GM23338 (cell line): ENCODE measurements around the gene PRDX3. TPM values are rescaled to one million over a fixed set of nuclear protein-coding genes. Genes with fewer than 3 reads are reported as not detected.

Source experiments
- ATAC-seq: fragments of 200-7000 bp; cut with Tn5 transposase; 3 replicates; pipeline ENCODE4 v1.9.1; 2020
- DNase-seq: peaks from one replicate; pipeline ENCODE4 v3.0.0-alpha.2; 2015; ENCODE audit warnings: low spot score
- H2AFZ ChIP-seq: fragments of 200-600 bp; sonication (generic); 2 replicates; pipeline ENCODE4 v1.8.0; 2016; ENCODE audit warnings: antibody characterized with exemption, mild to moderate bottlenecking, moderate library complexity
- H3F3A ChIP-seq: fragments of 200-600 bp; sonication (generic); replicated peaks from 2 replicates; pipeline ENCODE4 v1.8.0; 2017; ENCODE audit warnings: antibody characterized with exemption, mixed run types, low read depth
- H3K27ac ChIP-seq: fragments of 200-600 bp; sonication (generic); 2 replicates; pipeline ENCODE4 v1.6.1; 2016; ENCODE audit warnings: low read depth
- H3K27me3 ChIP-seq: fragments of 200-600 bp; sonication (generic); 2 replicates; pipeline ENCODE4 v1.8.0; 2016; ENCODE audit warnings: mild to moderate bottlenecking, mixed run types, moderate library complexity; ENCODE audit not compliant: insufficient read depth
- H3K36me3 ChIP-seq: fragments of 200-600 bp; sonication (generic); 2 replicates; pipeline ENCODE4 v1.8.0; 2016; ENCODE audit warnings: mild to moderate bottlenecking; ENCODE audit not compliant: insufficient read depth
- H3K4me1 ChIP-seq: fragments of 200-600 bp; sonication (generic); 2 replicates; pipeline ENCODE4 v1.8.0; 2016; ENCODE audit warnings: mild to moderate bottlenecking, moderate library complexity; ENCODE audit not compliant: insufficient read depth
- H3K4me2 ChIP-seq: fragments of 200-600 bp; sonication (generic); 2 replicates; pipeline ENCODE4 v1.7.1; 2017; ENCODE audit warnings: mixed run types
- H3K4me3 ChIP-seq: fragments of 200-600 bp; sonication (generic); 2 replicates; pipeline ENCODE4 v1.6.1; 2016; ENCODE audit warnings: mixed run types
- H3K79me2 ChIP-seq: fragments of 200-600 bp; sonication (generic); replicated peaks from 2 replicates; pipeline ENCODE4 v1.8.0; 2017; ENCODE audit warnings: mild to moderate bottlenecking; ENCODE audit not compliant: insufficient read depth
- H3K9me2 ChIP-seq: fragments of 200-600 bp; sonication (generic); 2 replicates; pipeline ENCODE4 v1.8.0; 2017; ENCODE audit not compliant: insufficient read depth
- H4K20me1 ChIP-seq: fragments of 200-600 bp; sonication (generic); replicated peaks from 2 replicates; pipeline ENCODE4 v1.8.0; 2017; ENCODE audit warnings: mild to moderate bottlenecking; ENCODE audit not compliant: insufficient read depth
- H3K27ac Mint-ChIP-seq: 2 replicates; pipeline ENCODE4 v1.8.0; 2020; ENCODE audit warnings: inconsistent platforms, mild to moderate bottlenecking, moderate library complexity, mixed read lengths
- H3K27me3 Mint-ChIP-seq: 3 replicates; pipeline ENCODE4 v1.8.0; 2022; ENCODE audit warnings: low read depth, mild to moderate bottlenecking, moderate library complexity, mixed read lengths, inconsistent platforms; ENCODE audit not compliant: insufficient read depth, poor library complexity
- H3K36me3 Mint-ChIP-seq: 3 replicates; pipeline ENCODE4 v1.8.0; 2021; ENCODE audit warnings: low read depth, mild to moderate bottlenecking, inconsistent platforms, moderate library complexity, mixed read lengths
- H3K4me1 Mint-ChIP-seq: 3 replicates; pipeline ENCODE4 v1.8.0; 2020; ENCODE audit warnings: mild to moderate bottlenecking, inconsistent platforms, mixed read lengths
- H3K4me3 Mint-ChIP-seq: 3 replicates; pipeline ENCODE4 v1.8.0; 2021; ENCODE audit warnings: moderate library complexity, mild to moderate bottlenecking, inconsistent platforms, mixed read lengths
- H3K9me3 Mint-ChIP-seq: 3 replicates; pipeline ENCODE4 v1.8.0; 2020; ENCODE audit warnings: moderate library complexity, mild to moderate bottlenecking, inconsistent platforms, mixed read lengths
- CREB1 ChIP-seq: fragments of 250-450 bp; sonication (Bioruptor Pico); IDR thresholded peaks from 2 replicates; pipeline ENCODE4 v1.5.0; 2020; ENCODE audit warnings: low read depth, mild to moderate bottlenecking, moderate library complexity
- EZH2 ChIP-seq: fragments of 200-600 bp; sonication (generic); IDR thresholded peaks from one replicate; pipeline ENCODE4 v1.8.0; 2017; ENCODE audit warnings: antibody characterized with exemption, mild to moderate bottlenecking, low read depth; ENCODE audit not compliant: unreplicated experiment
- EZH2phosphoT487 ChIP-seq: fragments of 200-600 bp; sonication (generic); IDR thresholded peaks from one replicate; pipeline ENCODE4 v1.8.1; 2018; ENCODE audit warnings: antibody characterized with exemption; ENCODE audit not compliant: unreplicated experiment
- JUNB ChIP-seq: IDR thresholded peaks from one replicate; pipeline ENCODE4 v1.6.1; 2016; ENCODE audit warnings: antibody characterized with exemption; ENCODE audit not compliant: unreplicated experiment
- NANOG ChIP-seq: IDR thresholded peaks from 2 replicates; pipeline ENCODE4 v1.6.1; 2016; ENCODE audit warnings: antibody characterized with exemption, borderline replicate concordance
- POLR2AphosphoS5 ChIP-seq: IDR thresholded peaks from 2 replicates; pipeline ENCODE4 v1.6.1; 2016; ENCODE audit warnings: antibody characterized with exemption, low read depth
- STAT1 ChIP-seq: IDR thresholded peaks from one replicate; pipeline ENCODE4 v1.6.1; 2016; ENCODE audit warnings: antibody characterized with exemption; ENCODE audit not compliant: unreplicated experiment
- ZNF114 ChIP-seq: fragments of 250-450 bp; sonication (Bioruptor Pico); IDR thresholded peaks from 2 replicates; pipeline ENCODE4 v1.5.0; 2020; ENCODE audit warnings: mild to moderate bottlenecking, moderate library complexity
- ZNF331 ChIP-seq: fragments of 250-450 bp; sonication (Bioruptor Pico); IDR thresholded peaks from 2 replicates; pipeline ENCODE4 v1.5.0; 2020; ENCODE audit warnings: low read depth, mild to moderate bottlenecking, moderate library complexity
- polyA plus RNA-seq: library from polyadenylated mRNA; unstranded; fragments of >200 nt; fragmentation: Nextera tagmentation; extraction: Ambion mirVana; gene quantifications from 2 replicates; pipeline ENCODE4 v1.2.1, GENCODE V29; 2016
- total RNA-seq: library from RNA; depleted of rRNA; stranded (reverse); fragments of >200 nt; shearing (Covaris generic); gene quantifications from 2 replicates; pipeline ENCODE4 v1.2.3, GENCODE V29; 2014
- TF ChIP-seq, protein P1 (sequence below): IDR thresholded peaks from one replicate; pipeline ENCODE4 v1.6.1; 2018; ENCODE audit warnings: antibody characterized with exemption; ENCODE audit not compliant: unreplicated experiment
- TF ChIP-seq, protein P2 (sequence below): fragments of 250-450 bp; sonication (Bioruptor Pico); IDR thresholded peaks from 2 replicates; pipeline ENCODE4 v1.5.0; 2020; ENCODE audit warnings: mild to moderate bottlenecking, moderate library complexity
- TF ChIP-seq, protein P3 (sequence below): IDR thresholded peaks from 2 replicates; pipeline ENCODE4 v1.6.1; 2016; ENCODE audit warnings: antibody characterized with exemption
- TF ChIP-seq, protein P4 (sequence below), 2 experiments: fragments of 200-600 bp in 1 of 2; sonication (generic) in 1 of 2; conservative IDR thresholded peaks; 2 replicates each; pipeline versions ENCODE4 v1.5.1 to v1.6.1; 2016 to 2017; ENCODE audit warnings: antibody characterized with exemption in 2 of 2, low read depth in 2 of 2, mild to moderate bottlenecking in 2 of 2, moderate library complexity in 1 of 2

PRDX3 gene
- total and polyA plus RNA-seq, 2 experiments from 2014 or later: 275 to 285 TPM

DNA sequence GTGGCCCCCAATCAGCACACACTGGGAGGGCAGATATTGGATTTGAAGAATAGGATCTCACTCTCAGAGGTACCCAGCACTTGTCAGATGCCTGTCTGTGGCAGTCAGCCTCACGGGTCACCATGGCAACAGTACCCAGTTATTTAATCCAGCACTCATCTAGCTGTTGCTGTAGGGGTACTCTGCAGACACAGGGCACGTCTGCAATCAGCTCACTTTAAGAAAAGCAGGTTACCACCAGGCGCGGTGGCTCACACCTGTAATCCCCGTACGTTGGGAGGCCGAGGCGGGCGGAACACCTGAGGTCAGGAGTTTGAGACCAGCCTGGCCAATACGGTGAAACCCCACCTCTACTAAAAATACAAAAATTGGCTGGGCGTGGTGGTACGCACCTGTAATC, 25.0 kb downstream of the PRDX3 start:
- H3K4me3 ChIP-seq: no peak overlapping the region
- no peaks in the 10 kb centered on the region for H3K4me1 Mint-ChIP-seq
- H2AFZ ChIP-seq: no peak overlapping the region
- H3K9me3 Mint-ChIP-seq: no peaks in the 10 kb centered on the region
- no peak for DNase-seq
- H3K27me3 Mint-ChIP-seq: no peaks in the 10 kb centered on the region
- no peak overlapping the region for H3K27ac ChIP-seq
- no peaks in the 10 kb centered on the region for H3K27me3 ChIP-seq
- H3K4me3 Mint-ChIP-seq: no peak overlapping the region
- no peak for ATAC-seq
- no peaks in the 10 kb centered on the region for H3F3A ChIP-seq
- no peaks in the 10 kb centered on the region for H3K79me2 ChIP-seq
- peaks cover 60% of the 10 kb centered on the region for H3K36me3 Mint-ChIP-seq
- no peaks in the 10 kb centered on the region for H3K9me2 ChIP-seq
- no peaks in the 10 kb centered on the region for H3K4me1 ChIP-seq
- no peaks in the 10 kb centered on the region for H3K36me3 ChIP-seq
- no peak overlapping the region for H3K27ac Mint-ChIP-seq
- no peak for TF ChIP-seq ZNF114 (CRISPR knock-in tag)
- no peak for TF ChIP-seq STAT1
- TF ChIP-seq NANOG: no peak
- no peak for TF ChIP-seq EZH2
- TF ChIP-seq, protein P1, sequence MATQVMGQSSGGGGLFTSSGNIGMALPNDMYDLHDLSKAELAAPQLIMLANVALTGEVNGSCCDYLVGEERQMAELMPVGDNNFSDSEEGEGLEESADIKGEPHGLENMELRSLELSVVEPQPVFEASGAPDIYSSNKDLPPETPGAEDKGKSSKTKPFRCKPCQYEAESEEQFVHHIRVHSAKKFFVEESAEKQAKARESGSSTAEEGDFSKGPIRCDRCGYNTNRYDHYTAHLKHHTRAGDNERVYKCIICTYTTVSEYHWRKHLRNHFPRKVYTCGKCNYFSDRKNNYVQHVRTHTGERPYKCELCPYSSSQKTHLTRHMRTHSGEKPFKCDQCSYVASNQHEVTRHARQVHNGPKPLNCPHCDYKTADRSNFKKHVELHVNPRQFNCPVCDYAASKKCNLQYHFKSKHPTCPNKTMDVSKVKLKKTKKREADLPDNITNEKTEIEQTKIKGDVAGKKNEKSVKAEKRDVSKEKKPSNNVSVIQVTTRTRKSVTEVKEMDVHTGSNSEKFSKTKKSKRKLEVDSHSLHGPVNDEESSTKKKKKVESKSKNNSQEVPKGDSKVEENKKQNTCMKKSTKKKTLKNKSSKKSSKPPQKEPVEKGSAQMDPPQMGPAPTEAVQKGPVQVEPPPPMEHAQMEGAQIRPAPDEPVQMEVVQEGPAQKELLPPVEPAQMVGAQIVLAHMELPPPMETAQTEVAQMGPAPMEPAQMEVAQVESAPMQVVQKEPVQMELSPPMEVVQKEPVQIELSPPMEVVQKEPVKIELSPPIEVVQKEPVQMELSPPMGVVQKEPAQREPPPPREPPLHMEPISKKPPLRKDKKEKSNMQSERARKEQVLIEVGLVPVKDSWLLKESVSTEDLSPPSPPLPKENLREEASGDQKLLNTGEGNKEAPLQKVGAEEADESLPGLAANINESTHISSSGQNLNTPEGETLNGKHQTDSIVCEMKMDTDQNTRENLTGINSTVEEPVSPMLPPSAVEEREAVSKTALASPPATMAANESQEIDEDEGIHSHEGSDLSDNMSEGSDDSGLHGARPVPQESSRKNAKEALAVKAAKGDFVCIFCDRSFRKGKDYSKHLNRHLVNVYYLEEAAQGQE: no peak
- TF ChIP-seq, protein P2, sequence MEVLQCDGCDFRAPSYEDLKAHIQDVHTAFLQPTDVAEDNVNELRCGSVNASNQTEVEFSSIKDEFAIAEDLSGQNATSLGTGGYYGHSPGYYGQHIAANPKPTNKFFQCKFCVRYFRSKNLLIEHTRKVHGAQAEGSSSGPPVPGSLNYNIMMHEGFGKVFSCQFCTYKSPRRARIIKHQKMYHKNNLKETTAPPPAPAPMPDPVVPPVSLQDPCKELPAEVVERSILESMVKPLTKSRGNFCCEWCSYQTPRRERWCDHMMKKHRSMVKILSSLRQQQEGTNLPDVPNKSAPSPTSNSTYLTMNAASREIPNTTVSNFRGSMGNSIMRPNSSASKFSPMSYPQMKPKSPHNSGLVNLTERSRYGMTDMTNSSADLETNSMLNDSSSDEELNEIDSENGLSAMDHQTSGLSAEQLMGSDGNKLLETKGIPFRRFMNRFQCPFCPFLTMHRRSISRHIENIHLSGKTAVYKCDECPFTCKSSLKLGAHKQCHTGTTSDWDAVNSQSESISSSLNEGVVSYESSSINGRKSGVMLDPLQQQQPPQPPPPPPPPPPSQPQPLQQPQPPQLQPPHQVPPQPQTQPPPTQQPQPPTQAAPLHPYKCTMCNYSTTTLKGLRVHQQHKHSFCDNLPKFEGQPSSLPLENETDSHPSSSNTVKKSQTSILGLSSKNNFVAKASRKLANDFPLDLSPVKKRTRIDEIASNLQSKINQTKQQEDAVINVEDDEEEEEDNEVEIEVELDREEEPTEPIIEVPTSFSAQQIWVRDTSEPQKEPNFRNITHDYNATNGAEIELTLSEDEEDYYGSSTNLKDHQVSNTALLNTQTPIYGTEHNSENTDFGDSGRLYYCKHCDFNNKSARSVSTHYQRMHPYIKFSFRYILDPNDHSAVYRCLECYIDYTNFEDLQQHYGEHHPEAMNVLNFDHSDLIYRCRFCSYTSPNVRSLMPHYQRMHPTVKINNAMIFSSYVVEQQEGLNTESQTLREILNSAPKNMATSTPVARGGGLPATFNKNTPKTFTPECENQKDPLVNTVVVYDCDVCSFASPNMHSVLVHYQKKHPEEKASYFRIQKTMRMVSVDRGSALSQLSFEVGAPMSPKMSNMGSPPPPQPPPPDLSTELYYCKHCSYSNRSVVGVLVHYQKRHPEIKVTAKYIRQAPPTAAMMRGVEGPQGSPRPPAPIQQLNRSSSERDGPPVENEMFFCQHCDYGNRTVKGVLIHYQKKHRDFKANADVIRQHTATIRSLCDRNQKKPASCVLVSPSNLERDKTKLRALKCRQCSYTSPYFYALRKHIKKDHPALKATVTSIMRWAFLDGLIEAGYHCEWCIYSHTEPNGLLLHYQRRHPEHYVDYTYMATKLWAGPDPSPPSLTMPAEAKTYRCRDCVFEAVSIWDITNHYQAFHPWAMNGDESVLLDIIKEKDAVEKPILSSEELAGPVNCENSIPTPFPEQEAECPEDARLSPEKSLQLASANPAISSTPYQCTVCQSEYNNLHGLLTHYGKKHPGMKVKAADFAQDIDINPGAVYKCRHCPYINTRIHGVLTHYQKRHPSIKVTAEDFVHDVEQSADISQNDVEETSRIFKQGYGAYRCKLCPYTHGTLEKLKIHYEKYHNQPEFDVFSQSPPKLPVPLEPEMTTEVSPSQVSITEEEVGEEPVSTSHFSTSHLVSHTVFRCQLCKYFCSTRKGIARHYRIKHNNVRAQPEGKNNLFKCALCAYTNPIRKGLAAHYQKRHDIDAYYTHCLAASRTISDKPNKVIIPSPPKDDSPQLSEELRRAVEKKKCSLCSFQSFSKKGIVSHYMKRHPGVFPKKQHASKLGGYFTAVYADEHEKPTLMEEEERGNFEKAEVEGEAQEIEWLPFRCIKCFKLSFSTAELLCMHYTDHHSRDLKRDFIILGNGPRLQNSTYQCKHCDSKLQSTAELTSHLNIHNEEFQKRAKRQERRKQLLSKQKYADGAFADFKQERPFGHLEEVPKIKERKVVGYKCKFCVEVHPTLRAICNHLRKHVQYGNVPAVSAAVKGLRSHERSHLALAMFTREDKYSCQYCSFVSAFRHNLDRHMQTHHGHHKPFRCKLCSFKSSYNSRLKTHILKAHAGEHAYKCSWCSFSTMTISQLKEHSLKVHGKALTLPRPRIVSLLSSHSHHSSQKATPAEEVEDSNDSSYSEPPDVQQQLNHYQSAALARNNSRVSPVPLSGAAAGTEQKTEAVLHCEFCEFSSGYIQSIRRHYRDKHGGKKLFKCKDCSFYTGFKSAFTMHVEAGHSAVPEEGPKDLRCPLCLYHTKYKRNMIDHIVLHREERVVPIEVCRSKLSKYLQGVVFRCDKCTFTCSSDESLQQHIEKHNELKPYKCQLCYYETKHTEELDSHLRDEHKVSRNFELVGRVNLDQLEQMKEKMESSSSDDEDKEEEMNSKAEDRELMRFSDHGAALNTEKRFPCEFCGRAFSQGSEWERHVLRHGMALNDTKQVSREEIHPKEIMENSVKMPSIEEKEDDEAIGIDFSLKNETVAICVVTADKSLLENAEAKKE (CRISPR knock-in tag): no peak
- TF ChIP-seq POLR2AphosphoS5: no peak
- TF ChIP-seq, protein P3, sequence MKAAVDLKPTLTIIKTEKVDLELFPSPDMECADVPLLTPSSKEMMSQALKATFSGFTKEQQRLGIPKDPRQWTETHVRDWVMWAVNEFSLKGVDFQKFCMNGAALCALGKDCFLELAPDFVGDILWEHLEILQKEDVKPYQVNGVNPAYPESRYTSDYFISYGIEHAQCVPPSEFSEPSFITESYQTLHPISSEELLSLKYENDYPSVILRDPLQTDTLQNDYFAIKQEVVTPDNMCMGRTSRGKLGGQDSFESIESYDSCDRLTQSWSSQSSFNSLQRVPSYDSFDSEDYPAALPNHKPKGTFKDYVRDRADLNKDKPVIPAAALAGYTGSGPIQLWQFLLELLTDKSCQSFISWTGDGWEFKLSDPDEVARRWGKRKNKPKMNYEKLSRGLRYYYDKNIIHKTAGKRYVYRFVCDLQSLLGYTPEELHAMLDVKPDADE: no peak
- TF ChIP-seq EZH2phosphoT487: no peak
- TF ChIP-seq CREB1 (CRISPR knock-in tag): no peak
- TF ChIP-seq JUNB: no peak
- no peak for TF ChIP-seq ZNF331 (CRISPR knock-in tag)
- TF ChIP-seq, protein P4, sequence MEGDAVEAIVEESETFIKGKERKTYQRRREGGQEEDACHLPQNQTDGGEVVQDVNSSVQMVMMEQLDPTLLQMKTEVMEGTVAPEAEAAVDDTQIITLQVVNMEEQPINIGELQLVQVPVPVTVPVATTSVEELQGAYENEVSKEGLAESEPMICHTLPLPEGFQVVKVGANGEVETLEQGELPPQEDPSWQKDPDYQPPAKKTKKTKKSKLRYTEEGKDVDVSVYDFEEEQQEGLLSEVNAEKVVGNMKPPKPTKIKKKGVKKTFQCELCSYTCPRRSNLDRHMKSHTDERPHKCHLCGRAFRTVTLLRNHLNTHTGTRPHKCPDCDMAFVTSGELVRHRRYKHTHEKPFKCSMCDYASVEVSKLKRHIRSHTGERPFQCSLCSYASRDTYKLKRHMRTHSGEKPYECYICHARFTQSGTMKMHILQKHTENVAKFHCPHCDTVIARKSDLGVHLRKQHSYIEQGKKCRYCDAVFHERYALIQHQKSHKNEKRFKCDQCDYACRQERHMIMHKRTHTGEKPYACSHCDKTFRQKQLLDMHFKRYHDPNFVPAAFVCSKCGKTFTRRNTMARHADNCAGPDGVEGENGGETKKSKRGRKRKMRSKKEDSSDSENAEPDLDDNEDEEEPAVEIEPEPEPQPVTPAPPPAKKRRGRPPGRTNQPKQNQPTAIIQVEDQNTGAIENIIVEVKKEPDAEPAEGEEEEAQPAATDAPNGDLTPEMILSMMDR (conservative IDR thresholded peaks at IDR 0.05; ENCODE audit: low read depth in 2 of 2): no peak
- no peaks in the 10 kb centered on the region for H4K20me1 ChIP-seq
- H3K4me2 ChIP-seq: no peak overlapping the region
